ENCODE measurements around the gene C1orf35. TPM values are rescaled to one million over a fixed set of nuclear protein-coding genes. Genes with fewer than 3 reads are reported as not detected.

The C1orf35 gene
- total RNA-seq, 1 experiment from 2014 or later: 19.0 TPM

- DNase-seq (ENCODE audit: low read depth): no peak
These were observed 39.6 kb downstream of the C1orf35 start for GRCh38 chr1:228063251-228064191.

- no peak for DNase-seq (ENCODE audit: low read depth)
These were observed 40.3 kb downstream of the C1orf35 start for GRCh38 chr1:228062812-228063211.

- DNase-seq (ENCODE audit: low read depth): no peak
These were observed 40.9 kb downstream of the C1orf35 start for GRCh38 chr1:228062085-228062791.

GRCh38 chr1:228061411-228062084 lies 41.6 kb downstream of the C1orf35 start:
- DNase-seq (ENCODE audit: low read depth): no peak

GRCh38 chr1:228060458-228061190 lies 42.5 kb downstream of the C1orf35 start:
- DNase-seq (ENCODE audit: low read depth): no peak

GRCh38 chr1:228059634-228060457 lies 43.3 kb downstream of the C1orf35 start:
- DNase-seq (ENCODE audit: low read depth): no peak

- no peak for DNase-seq (ENCODE audit: low read depth)
These were observed 44.0 kb downstream of the C1orf35 start for GRCh38 chr1:228058949-228059633.

GRCh38 chr1:228058172-228058948 lies 44.8 kb downstream of the C1orf35 start:
- no peak for DNase-seq (ENCODE audit: low read depth)

Other genes starting within 250 kb of the C1orf35 start
- 0.10 and 0.37 TPM in 2 replicates for gene WNT9A, start 155.4 kb downstream of the C1orf35 start, total RNA-seq (2014; rRNA removed; shearing (Covaris generic))
- not detected in 2 replicates for gene WNT3A, start 96.3 kb downstream of the C1orf35 start, total RNA-seq (2014; rRNA removed; shearing (Covaris generic))
- gene ARF1, start 20.6 kb downstream of the C1orf35 start, total RNA-seq (2014; rRNA removed; shearing (Covaris generic)): 205 and 280 TPM in 2 replicates
- 83.3 and 99.3 TPM in 2 replicates for gene MRPL55, start 6.0 kb upstream of the C1orf35 start, total RNA-seq (2014; rRNA removed; shearing (Covaris generic))
- gene GUK1, start 37.0 kb upstream of the C1orf35 start, total RNA-seq (2014; rRNA removed; shearing (Covaris generic)): 227 and 347 TPM in 2 replicates
- gene GJC2, start 46.6 kb upstream of the C1orf35 start, total RNA-seq (2014; rRNA removed; shearing (Covaris generic)): 0.12 and 0.17 TPM in 2 replicates
- 0.47 and 1.5 TPM in 2 replicates for gene IBA57, start 62.5 kb upstream of the C1orf35 start, total RNA-seq (2014; rRNA removed; shearing (Covaris generic))
- 0.42 and 1.9 TPM in 2 replicates for gene OBSCN, start 104.7 kb upstream of the C1orf35 start, total RNA-seq (2014; rRNA removed; shearing (Covaris generic))

Measured in M059J (cell line).